ENCODE data around the gene SIGLEC5. TPM values are rescaled to one million over a fixed set of nuclear protein-coding genes. Genes with fewer than 3 reads are reported as not detected.
A peak's percentile ranks its signal among the peaks of the same experiment; 100 is the strongest.

SIGLEC5 gene
- total and polyA plus RNA-seq, 2 of the 13 experiments (the other 11 are each of a cell fraction or from before 2014, with no cell fraction given), result not detected

GRCh38 chr19:51607920-51608562, 22.2 kb downstream of the SIGLEC5 start (continued):
- TF ChIP-seq ZBTB33 (CRISPR knock-in tag; IDR thresholded peaks at IDR 0.05) (no peak), BRF2 (CRISPR knock-in tag; IDR thresholded peaks at IDR 0.05) (no peak), E2F2 (CRISPR knock-in tag; IDR thresholded peaks at IDR 0.05; ENCODE audit: borderline replicate concordance) (peak; percentile 87; the same call in 1 of the 2 replicates), NFIC (IDR thresholded peaks at IDR 0.05; ENCODE audit: low read length) (no peak), ZNF687 (CRISPR knock-in tag; IDR thresholded peaks at IDR 0.05) (peak; percentile 26; the same call in 1 of the 2 replicates), ZMYM3 (CRISPR knock-in tag; IDR thresholded peaks at IDR 0.05) (no peak), ARNT (IDR thresholded peaks at IDR 0.05) (no peak), ZNF282 (IDR thresholded peaks at IDR 0.05; ENCODE audit: partially characterized antibody) (no peak), PRDM15 (CRISPR knock-in tag; IDR thresholded peaks at IDR 0.05) (peak; percentile 70), FOXK2 (IDR thresholded peaks at IDR 0.05) (no peak), SALL2 (CRISPR knock-in tag; IDR thresholded peaks at IDR 0.05) (peak; percentile 55; the same call in 1 of the 2 replicates), ZNF577 (CRISPR knock-in tag; IDR thresholded peaks at IDR 0.05; ENCODE audit: borderline replicate concordance, low read depth) (no peak), WIZ (CRISPR knock-in tag; IDR thresholded peaks at IDR 0.05) (peak; percentile 99), TIGD3 (CRISPR knock-in tag; IDR thresholded peaks at IDR 0.05; ENCODE audit: borderline replicate concordance) (no peak)
